Dorsolateral prefrontal cortex (tissue), 118 donors: ENCODE measurements around the gene RPS15. TPM values are rescaled to one million over a fixed set of nuclear protein-coding genes. Genes with fewer than 3 reads are reported as not detected.

ENCODE experiments used
- total RNA-seq, 120 experiments: library from RNA; stranded (reverse); gene quantifications; one replicate each; pipeline versions ENCODE4 v1.2.3 to v1.2.4, GENCODE V29; 2022

Gene RPS15
- total RNA-seq, 120 experiments from 2014 or later = 343 to 670 (median 497) TPM

Other genes with a start within 250 kb of the RPS15 start
- gene STK11, start 232.6 kb upstream of the RPS15 start, total RNA-seq = 10 to 100 TPM; 40.6 to 90.6 (median 56.3) TPM
- 10 to 100 TPM in 119 of 120 experiments, 1 to 10 TPM in 1; 9.5 to 47.7 (median 25.8) TPM for gene CBARP, start 200.4 kb upstream of the RPS15 start, total RNA-seq
- gene ATP5F1D, start 196.6 kb upstream of the RPS15 start, total RNA-seq = 100 to 1,000 TPM; 170 to 316 (median 242) TPM
- gene MIDN, start 189.8 kb upstream of the RPS15 start, total RNA-seq = 100 to 1,000 TPM in 4 of 120 experiments, 10 to 100 TPM in 116; 19.9 to 116 (median 36.5) TPM
- gene CIRBP, start 169.1 kb upstream of the RPS15 start, total RNA-seq = 100 to 1,000 TPM; 215 to 736 (median 434) TPM
- gene FAM174C, start 162.9 kb upstream of the RPS15 start, total RNA-seq = 10 to 100 TPM; 16.2 to 44.5 (median 25.3) TPM
- gene EFNA2, start 152.5 kb upstream of the RPS15 start, total RNA-seq = 1 to 10 TPM in 86 of 120 experiments, under 1 TPM in 22, not detected in 12; 0.51 to 3.8 (median 1.4) TPM
- 100 to 1,000 TPM; 105 to 222 (median 151) TPM for gene NDUFS7, start 54.5 kb upstream of the RPS15 start, total RNA-seq
- 10 to 100 TPM; 30.0 to 91.1 (median 47.4) TPM for gene GAMT, start 36.9 kb upstream of the RPS15 start, total RNA-seq
- 100 to 1,000 TPM in 3 of 120 experiments, 10 to 100 TPM in 117; 46.4 to 115 (median 70.5) TPM for gene DAZAP1, start 30.8 kb upstream of the RPS15 start, total RNA-seq
- 100 to 1,000 TPM; 130 to 289 (median 183) TPM for gene APC2, start 11.7 kb downstream of the RPS15 start, total RNA-seq
- gene C19orf25, start 40.8 kb downstream of the RPS15 start, total RNA-seq = 10 to 100 TPM; 28.3 to 63.0 (median 35.2) TPM
- gene PCSK4, start 52.0 kb downstream of the RPS15 start, total RNA-seq = 10 to 100 TPM in 50 of 120 experiments, 1 to 10 TPM in 70; 4.5 to 20.4 (median 9.5) TPM
- 10 to 100 TPM in 116 of 120 experiments, 1 to 10 TPM in 4; 6.9 to 23.9 (median 14.3) TPM for gene REEP6, start 52.8 kb downstream of the RPS15 start, total RNA-seq
- 10 to 100 TPM in 1 of 120 experiments, 1 to 10 TPM in 96, under 1 TPM in 20, not detected in 3; 0.20 to 12.1 (median 1.8) TPM for gene ADAMTSL5, start 74.6 kb downstream of the RPS15 start, total RNA-seq
- 10 to 100 TPM in 15 of 120 experiments, 1 to 10 TPM in 105; 1.1 to 17.3 (median 5.5) TPM for gene PLK5, start 85.7 kb downstream of the RPS15 start, total RNA-seq
- 10 to 100 TPM; 12.9 to 38.7 (median 20.5) TPM for gene MEX3D, start 129.9 kb downstream of the RPS15 start, total RNA-seq
- 100 to 1,000 TPM in 24 of 120 experiments, 10 to 100 TPM in 96; 59.7 to 192 (median 85.4) TPM for gene MBD3, start 154.5 kb downstream of the RPS15 start, total RNA-seq
- gene UQCR11, start 167.1 kb downstream of the RPS15 start, total RNA-seq = 100 to 1,000 TPM; 112 to 243 (median 173) TPM
- gene TCF3, start 214.2 kb downstream of the RPS15 start, total RNA-seq = 10 to 100 TPM; 15.2 to 51.5 (median 25.4) TPM